Mesenteric fat pad (tissue), 1 donor: ENCODE data around the gene ENTPD8. TPM values are rescaled to one million over a fixed set of nuclear protein-coding genes. Genes with fewer than 3 reads are reported as not detected.

ENCODE experiments used
- DNase-seq: peaks from one replicate; pipeline ENCODE4 v3.0.0-alpha.2; 2020; ENCODE audit warnings: low spot score
- total RNA-seq: library from RNA; stranded (reverse); fragmentation: NEBNext Ultra II Directional; extraction: Animal tissue kit (Norgen Biotek cat#: 25700); gene quantifications from one replicate; pipeline ENCODE4 v1.2.1, GENCODE V29; 2021
- donor health status: DM: yes; HTN: yes; CAD: no.

Gene ENTPD8
- total RNA-seq, 1 donor from 2014 or later, result not detected

DNA sequence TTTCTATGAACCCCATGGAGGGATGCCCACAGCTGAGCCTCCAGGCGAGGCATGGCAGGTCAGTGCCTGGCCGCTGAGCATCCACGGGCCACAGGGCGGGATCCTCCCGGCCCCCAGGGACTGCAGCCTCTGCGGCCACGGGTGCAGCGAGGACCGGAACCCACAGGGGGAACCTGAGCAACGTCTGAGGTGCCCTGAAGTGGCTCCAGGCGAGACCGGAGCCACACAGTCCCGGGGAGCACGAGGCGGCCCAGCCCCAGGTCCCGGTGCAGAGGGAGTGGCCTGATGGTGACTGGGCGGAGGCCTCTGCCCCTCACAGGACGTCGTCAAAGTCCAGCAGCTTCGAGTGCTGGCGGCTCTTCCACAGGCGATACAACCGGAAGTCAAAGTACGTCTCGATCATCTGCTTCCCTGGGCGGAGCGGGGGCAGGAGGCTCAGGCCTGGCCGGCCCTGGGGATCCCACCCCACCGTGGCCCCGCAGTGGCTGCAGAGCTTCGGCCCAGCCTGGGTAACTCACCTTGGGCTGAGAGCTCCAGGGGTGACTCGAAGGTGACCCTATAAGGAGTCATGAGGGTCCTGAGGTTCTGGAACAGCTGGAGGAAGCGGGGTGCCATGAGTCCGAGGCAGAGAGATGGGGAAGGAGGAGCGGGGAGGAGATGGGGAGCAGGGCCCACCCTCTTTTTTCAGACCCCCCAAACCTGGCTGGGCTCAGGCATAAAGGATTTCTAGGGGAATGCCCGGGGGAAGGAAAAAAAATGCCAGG lies 8.1 kb upstream of the ENTPD8 start:
- DNase-seq, result no peak

GRCh38 chr9:137448602-137448962 lies 7.4 kb upstream of the ENTPD8 start:
- no peak for DNase-seq

DNA sequence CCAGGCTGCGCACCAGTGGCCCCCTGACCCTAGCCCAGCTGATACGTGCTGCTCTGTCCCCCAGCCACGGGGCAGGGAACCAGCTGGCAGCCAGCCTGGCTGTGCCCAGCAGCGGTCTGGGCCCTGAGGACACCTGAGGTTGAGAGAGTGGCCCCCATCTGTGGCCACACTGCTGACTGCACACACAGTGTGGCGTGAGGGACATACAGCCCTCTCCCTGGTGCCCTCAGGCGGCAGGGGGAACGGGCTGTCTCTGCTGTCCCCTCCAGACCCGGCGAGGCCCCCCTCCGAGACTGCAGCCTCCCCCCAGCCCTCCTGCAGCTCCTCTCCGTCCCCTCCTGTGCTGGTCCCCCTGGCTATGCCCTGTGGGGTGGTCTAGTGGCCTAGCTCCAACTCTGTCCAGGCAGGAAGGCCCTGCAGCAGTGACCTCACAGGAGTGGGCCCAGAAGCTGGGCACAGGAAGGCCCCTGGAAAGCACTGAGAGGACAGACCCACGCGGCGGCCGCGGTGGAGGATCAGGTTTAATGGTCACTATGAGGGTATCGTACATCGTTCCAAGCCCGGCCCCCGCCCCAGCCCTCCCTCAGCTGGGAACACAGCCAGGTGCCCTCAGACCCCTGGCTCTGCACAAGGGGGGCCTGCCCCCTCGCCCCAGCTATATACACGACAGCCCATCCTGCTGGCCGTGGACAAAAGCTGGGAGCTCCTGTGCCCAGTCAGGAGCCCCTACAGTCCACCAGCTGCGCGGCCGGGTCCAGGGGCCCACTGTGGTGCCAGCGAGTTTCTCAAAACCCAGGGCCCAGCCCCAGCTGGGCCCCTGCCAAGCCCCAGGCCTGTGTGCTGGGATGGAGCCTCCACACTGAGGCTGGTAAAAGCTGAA lies 6.8 kb upstream of the ENTPD8 start:
- DNase-seq, result no peak

- DNase-seq, result no peak
Measured at GRCh38 chr9:137446851-137447471, 5.8 kb upstream of the ENTPD8 start.

GRCh38 chr9:137445930-137446431 lies 4.8 kb upstream of the ENTPD8 start:
- DNase-seq, result no peak

- DNase-seq, result no peak
Measured at GRCh38 chr9:137445275-137445807, 4.2 kb upstream of the ENTPD8 start.

DNA sequence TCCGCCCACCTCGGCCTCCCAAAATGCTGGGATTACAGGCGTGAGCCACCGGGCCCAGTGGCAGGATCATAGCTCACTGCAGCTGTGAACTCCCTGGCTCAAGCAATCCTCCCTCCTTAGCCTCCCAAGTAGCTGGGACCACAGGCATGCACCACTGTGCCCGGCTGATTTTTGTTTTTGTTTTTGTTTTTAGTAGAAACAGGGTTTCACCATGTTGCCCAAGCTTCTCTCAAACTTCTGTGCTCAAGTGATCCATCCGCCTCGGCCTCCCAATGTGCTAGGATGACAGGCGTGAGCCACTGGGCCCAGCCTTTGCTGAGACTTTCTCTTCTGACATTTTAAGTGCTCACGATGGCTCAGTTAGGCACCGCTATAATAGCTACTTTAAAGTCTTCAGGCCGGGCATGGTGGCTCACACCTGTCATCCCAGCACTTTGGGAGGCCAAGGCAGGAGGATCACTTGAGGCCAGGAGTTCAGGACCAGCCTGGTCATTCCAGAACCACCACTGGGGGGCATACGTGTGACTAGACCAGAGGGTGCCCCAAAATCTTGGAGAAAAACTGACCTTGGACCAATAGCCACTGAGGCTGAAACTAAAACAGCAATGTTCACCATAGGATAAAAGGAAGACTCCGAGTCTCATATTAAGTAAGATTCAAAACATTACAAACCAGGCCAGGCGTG lies 3.1 kb upstream of the ENTPD8 start:
- no peak for DNase-seq

DNA sequence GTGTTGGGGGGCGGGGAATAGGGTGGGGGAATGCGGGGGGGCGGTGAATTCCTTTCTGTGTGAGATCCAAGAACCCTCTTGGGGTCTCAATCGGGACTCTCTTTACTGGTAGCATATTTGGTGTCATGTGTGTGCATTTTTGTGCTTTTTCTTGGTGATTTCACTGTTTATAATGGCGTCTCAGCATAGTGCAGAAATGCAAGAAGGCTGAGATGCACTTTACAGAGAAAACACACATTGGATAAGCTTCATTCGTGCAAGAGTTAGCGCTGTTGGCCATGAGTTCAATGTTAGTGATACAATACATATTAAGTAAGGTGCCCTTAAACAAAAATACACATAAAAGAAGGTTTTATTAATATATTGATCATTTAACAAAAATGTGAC lies 771 bp upstream of the ENTPD8 start:
- DNase-seq, result no peak

- no peak for DNase-seq
Measured at GRCh38 chr9:137439158-137439714, 1.9 kb downstream of the ENTPD8 start.

DNA sequence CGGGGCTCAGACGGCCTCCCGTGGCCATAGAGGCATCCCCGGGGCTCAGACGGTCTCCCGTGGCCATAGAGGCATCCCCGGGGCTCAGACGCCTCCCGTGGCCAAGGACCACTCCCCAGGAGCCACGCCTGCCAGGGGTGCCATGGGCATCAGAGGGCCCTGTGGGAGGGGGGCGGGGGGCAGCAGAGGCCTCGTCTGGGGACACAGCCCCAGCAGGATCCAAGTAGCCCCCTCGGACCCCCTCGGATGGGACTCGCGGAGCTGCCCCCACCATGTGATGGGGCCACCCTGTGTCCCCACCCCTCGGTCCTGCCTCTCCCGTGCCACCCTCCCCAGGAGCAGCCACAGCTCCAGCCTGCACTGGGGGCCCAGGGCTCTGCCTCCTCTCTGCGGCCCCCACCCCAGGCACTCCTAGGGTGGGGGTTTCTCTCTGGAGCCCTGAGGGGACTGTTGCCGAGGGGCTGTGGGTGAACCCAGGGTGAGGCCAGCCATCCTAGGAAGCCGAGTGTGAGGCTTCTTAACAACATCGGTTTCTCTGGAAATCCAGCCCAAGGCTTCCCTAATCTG lies 2.5 kb downstream of the ENTPD8 start:
- DNase-seq, result no peak

DNA sequence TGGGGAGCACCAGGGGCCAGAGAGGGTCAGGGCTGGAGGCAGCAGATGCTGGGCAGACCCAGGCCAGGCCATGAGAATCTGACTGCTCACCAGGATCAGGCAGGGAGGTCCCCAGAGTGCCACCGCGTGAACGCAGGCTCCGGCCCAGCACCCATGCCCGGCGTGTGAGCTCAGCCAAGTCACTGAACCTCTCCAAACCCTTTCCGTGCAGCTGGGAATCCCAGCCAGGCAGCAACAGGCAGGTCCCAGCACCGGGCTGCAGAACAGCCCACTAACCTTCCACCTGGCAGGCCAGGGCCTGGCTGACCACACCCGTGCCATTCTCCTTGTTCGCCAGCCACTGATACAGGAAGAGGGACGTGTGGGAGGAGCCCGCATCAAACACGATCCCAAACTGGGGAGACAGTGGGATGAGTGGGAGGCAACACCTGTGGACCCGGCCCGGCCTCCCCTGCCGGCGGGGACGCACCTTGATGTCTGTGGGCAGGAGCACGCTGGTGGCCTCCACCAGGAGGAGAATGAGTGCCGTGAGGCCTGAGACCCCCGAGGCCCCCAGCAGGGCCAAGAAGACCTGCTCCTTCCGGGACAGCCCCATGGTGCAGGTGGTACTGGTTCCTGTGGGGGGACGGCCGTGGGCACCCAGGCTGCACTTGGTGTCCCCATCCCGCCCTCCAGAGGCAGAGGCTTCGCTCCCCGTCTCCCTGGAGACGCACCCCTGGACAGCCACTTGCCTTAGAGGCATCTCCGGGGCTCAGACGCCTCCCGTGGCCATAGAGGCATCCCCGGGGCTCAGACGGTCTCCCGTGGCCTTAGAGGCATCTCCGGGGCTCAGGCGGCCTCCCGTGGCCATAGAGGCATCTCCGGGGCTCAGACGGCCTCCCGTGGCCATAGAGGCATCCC lies 3.2 kb downstream of the ENTPD8 start:
- DNase-seq, result no peak

GRCh38 chr9:137436761-137437600 lies 4.2 kb downstream of the ENTPD8 start:
- DNase-seq, result no peak

DNA sequence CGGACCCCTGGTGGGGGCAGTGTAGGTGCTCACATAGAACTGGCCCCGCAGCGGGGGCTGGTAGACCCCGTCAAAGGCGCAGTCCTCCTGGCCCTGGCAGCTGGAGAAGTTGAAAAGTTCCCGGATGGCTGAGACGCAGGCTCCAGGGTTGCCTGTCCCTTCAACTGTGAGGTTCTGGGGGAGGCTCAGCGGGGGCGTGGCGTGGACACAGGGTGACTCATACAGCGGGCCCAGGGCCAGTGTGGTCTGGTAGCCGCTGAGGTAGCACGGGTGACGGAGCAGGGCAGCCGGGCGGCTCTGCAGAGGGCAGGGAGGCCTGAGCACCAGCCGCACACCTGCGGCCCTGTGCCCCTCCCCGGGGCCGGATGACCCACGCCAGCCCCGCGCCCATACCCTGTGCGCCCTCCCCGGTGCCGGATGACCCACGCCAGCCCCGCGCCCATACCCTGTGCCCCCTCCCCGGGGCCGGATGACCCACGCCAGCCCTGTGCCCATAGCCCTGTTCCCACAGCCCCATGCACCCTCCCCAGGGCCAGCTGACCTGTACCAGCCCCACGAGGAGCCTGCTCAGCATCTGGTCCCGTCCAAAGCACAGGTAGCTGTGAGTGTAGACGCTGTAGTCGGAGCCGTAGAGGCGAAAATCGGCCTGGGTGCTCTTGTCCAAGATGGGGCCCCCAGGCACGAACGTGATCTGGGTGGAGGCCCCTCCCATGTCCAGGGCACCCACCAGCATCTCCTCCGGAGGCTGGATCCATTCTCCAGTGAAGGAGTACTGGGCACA lies 5.0 kb downstream of the ENTPD8 start:
- no peak for DNase-seq

- no peak for DNase-seq
Measured at GRCh38 chr9:137435381-137435891, 5.7 kb downstream of the ENTPD8 start.

DNA sequence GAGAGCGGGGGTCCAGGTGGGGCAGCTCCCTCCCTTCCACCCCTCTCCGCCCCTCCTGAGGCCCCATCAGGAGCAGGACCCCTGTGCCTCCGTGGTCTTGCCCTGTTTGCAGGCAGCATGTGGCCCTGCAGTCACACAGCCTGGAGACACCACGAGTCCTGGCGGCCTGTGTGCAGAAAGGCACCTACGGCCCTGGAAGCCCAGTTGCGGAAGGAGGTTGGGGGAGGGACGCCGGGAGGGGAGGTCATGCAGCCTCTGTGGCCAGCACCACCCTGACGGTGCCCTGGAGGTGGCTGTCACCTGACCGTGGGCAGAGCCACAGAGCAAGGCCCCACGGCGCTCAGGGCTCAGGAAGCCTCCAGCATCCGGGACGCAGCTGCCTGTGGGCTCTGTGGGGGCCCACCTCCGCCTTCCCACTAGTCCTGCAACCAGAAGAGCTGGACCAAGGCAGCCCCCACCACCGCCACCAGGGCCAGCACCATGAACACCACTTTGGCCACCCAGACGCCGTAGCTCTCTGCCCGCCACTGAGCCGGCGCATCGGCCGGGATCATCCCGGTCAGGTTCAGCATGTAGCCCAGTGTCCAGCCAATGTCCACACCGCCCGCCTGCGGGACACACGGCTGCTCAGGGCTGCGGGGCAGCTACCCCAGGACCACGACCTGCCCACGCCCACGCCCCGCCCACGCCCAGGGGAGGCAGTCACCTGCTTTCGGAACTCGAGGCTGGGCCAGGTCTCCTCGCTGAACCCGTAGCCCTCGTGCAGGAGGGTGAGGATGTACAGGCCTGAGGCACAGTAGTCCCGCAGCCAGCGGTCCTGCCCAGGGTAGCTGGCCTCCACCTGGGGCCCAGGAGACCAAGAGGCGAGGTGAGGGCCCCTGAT lies 6.4 kb downstream of the ENTPD8 start:
- DNase-seq, result no peak

GRCh38 chr9:137433916-137434431 lies 7.2 kb downstream of the ENTPD8 start:
- DNase-seq, result no peak
